Measurements from ENCODE around the gene VSIG4. TPM values are rescaled to one million over a fixed set of nuclear protein-coding genes. Genes with fewer than 3 reads are reported as not detected.

The VSIG4 gene
- total RNA-seq, 1 experiment from 2014 or later, result not detected

DNA sequence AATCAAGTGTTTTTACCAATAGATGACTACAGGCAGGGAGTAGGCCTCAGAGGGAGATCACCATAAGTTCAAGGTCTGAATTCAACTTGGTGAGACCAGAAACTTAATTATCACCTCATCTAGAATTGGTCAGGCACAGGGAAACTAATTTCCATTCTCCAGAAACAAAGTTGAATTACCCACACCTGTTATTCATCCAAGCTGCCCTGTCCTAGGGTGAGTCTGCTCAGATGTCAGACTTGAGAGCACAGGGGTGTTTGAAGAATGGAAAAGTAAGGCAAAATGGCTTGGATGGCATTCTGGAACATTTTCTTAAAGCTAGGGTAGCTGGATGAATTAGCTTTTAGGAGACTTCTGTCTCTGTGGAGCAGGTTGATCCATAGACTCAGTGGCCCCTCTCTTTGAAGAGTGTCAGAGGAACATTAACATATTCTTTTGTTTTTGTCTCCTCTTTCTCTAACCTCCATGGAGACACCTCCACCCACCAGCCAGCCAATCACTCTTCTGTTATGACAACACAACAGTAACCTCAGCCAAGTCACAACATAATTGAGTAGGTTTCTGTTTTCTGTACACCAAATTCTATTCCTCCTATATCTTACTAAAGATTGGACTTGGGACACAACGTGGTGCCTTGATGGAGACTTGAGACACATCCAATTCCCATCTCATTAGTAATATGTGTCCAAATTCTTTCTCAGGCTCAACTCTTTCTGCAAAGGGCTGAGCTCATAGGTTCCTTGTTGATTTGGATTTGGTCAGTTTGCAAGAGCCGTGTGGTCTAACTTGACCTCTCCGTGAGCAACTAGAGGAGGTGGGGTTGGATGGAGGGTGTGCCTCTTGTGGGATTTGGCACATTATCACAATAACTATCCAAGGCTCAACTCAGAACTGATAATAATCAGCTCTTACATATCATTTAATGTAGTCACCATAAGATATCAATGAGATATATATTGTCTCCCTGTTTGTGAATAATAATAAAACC, 45.1 kb downstream of the VSIG4 start:
- H3K79me1 ChIP-seq (ENCODE audit: insufficient read depth, low read depth, low read length, poor library complexity, severe bottlenecking), result no peaks in the 10 kb centered on the region
- no peak overlapping the region for H4K8ac ChIP-seq (replicated peaks; ENCODE audit: insufficient read length, low read depth, low read length)
- no peak overlapping the region for H3K27ac ChIP-seq (ENCODE audit: insufficient read length, low read depth, low read length)
- Mint-ChIP-seq H3K4me3 (no peak overlapping the region), H3K27me3 (ENCODE audit: low read depth) (no peaks in the 10 kb centered on the region; the same call in none of the 2 replicates), H3K27ac (no peak overlapping the region), H3K9me3 (peaks cover 66% of the 10 kb centered on the region in 2 experiments), H3K36me3 (ENCODE audit: insufficient read depth in 1 of 3, low read depth in 3 of 3) (peaks cover 0 to 2% (median 0%) of the 10 kb centered on the region in 3 experiments; a peak in 1 of 7 replicates), H3K4me1 (no peaks in the 10 kb centered on the region)
- no peaks in the 10 kb centered on the region for H3K79me2 ChIP-seq (ENCODE audit: insufficient read depth, low read length)
- peaks cover 51% of the 10 kb centered on the region for H3K9me3 ChIP-seq (ENCODE audit: control insufficient read depth, low read depth, low read length)
- H3K4ac ChIP-seq (ENCODE audit: low read depth, low read length), result no peak overlapping the region
- H3K18ac ChIP-seq (ENCODE audit: insufficient read length, low read depth, low read length), result no peak overlapping the region
- no peak overlapping the region for H3T11ph ChIP-seq (ENCODE audit: low read length)
- no peak overlapping the region for H2BK15ac ChIP-seq (ENCODE audit: low read depth, low read length)
- H4K5ac ChIP-seq (ENCODE audit: insufficient read length, low read depth, low read length), result no peak overlapping the region
- H3K56ac ChIP-seq (ENCODE audit: insufficient read length, low read depth, low read length), result no peak overlapping the region
- no peak overlapping the region for H2AFZ ChIP-seq (ENCODE audit: low read length)
- H3K27me3 ChIP-seq (ENCODE audit: insufficient read depth, low read length), result no peaks in the 10 kb centered on the region
- no peak overlapping the region for H3K23ac ChIP-seq (ENCODE audit: insufficient read length, low read depth, low read length)
- H4K91ac ChIP-seq (ENCODE audit: insufficient read length, low read depth, low read length), result no peak overlapping the region
- H2BK12ac ChIP-seq (ENCODE audit: insufficient read length, low read depth, low read length), result no peak overlapping the region
- no peaks in the 10 kb centered on the region for H3K4me1 ChIP-seq (ENCODE audit: insufficient read depth, low read length)
- no peak overlapping the region for H3K4me2 ChIP-seq (ENCODE audit: insufficient read depth, insufficient read length, low read length)
- H2BK5ac ChIP-seq (ENCODE audit: insufficient read length, low read length), result no peak overlapping the region
- no CpG with 5 or more reads among the region's 3 CpGs for whole genome bisulfite sequencing (ENCODE audit: extremely low coverage, insufficient read length, low lambda C conversion rate)
- H3K14ac ChIP-seq (ENCODE audit: insufficient read depth, low read length), result no peak overlapping the region
- no peaks in the 10 kb centered on the region for H3K23me2 ChIP-seq (ENCODE audit: insufficient read length, low read depth, low read length, poor library complexity, severe bottlenecking)
- no peak overlapping the region for H2AK5ac ChIP-seq (ENCODE audit: insufficient read length, low read length)
- no peak overlapping the region for H2BK20ac ChIP-seq (ENCODE audit: low read depth, low read length, poor library complexity, severe bottlenecking)
- H2BK120ac ChIP-seq (ENCODE audit: low read depth, low read length, poor library complexity, severe bottlenecking), result no peak overlapping the region
- no peaks in the 10 kb centered on the region for H4K20me1 ChIP-seq (ENCODE audit: control insufficient read depth, insufficient read depth, insufficient read length)
- TF ChIP-seq, protein P1, sequence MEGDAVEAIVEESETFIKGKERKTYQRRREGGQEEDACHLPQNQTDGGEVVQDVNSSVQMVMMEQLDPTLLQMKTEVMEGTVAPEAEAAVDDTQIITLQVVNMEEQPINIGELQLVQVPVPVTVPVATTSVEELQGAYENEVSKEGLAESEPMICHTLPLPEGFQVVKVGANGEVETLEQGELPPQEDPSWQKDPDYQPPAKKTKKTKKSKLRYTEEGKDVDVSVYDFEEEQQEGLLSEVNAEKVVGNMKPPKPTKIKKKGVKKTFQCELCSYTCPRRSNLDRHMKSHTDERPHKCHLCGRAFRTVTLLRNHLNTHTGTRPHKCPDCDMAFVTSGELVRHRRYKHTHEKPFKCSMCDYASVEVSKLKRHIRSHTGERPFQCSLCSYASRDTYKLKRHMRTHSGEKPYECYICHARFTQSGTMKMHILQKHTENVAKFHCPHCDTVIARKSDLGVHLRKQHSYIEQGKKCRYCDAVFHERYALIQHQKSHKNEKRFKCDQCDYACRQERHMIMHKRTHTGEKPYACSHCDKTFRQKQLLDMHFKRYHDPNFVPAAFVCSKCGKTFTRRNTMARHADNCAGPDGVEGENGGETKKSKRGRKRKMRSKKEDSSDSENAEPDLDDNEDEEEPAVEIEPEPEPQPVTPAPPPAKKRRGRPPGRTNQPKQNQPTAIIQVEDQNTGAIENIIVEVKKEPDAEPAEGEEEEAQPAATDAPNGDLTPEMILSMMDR (conservative IDR thresholded peaks at IDR 0.05), result no peak
- H3K9ac ChIP-seq (ENCODE audit: extremely low read depth, insufficient read length, low read length), result no peak overlapping the region
- no peak for DNase-seq
